Duodenal mucosa (tissue), 2 donors: Measurements from ENCODE around the gene PPOX.

ENCODE experiments used
- H3K27ac ChIP-seq: one replicate; pipeline ENCODE4 v1.7.0; 2013; ENCODE audit warnings: low read depth, low read length
- H3K27me3 ChIP-seq, 2 donors: one replicate each; pipeline ENCODE4 v1.7.0; 2013; ENCODE audit warnings: low read length in 2 of 2, control low read depth in 1 of 2; ENCODE audit not compliant: insufficient read depth in 2 of 2, control insufficient read depth in 1 of 2
- H3K36me3 ChIP-seq, 2 donors: one replicate each; pipeline ENCODE4 v1.7.0; 2013; ENCODE audit warnings: low read length in 2 of 2, control low read depth in 1 of 2; ENCODE audit not compliant: insufficient read depth in 2 of 2, control insufficient read depth in 1 of 2
- H3K4me1 ChIP-seq, 2 donors: one replicate each; pipeline ENCODE4 v1.7.0; 2013; ENCODE audit warnings: low read length in 2 of 2, control low read depth in 1 of 2; ENCODE audit not compliant: insufficient read depth in 2 of 2, control insufficient read depth in 1 of 2
- H3K4me3 ChIP-seq, 2 donors: one replicate each; pipeline ENCODE4 v1.7.0; 2013; ENCODE audit warnings: low read length in 2 of 2, low read depth in 1 of 2
- H3K9ac ChIP-seq, 2 donors: one replicate each; pipeline ENCODE4 v1.7.0; 2013; ENCODE audit warnings: low read length in 2 of 2, low read depth in 1 of 2
- H3K9me3 ChIP-seq, 2 donors: one replicate each; pipeline ENCODE4 v1.7.0; 2013; ENCODE audit warnings: low read length in 2 of 2, control low read depth in 1 of 2; ENCODE audit not compliant: control insufficient read depth in 1 of 2

Gene PPOX

DNA sequence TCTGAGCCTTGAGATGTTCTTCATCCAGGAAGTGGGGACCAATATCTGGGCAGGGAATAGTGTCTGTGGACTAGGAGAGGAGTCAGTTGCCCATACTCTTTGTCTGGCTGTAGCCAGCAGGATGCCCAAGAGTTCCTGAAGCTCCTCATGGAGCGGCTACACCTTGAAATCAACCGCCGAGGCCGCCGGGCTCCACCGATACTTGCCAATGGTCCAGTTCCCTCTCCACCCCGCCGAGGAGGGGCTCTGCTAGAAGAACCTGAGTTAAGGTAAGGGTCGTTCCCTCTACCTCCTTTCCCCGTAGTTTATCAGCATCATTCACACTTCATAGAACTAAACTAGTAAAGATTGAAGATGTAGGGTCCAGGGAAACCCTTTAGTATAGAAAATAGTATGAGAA lies 3.4 kb upstream of the PPOX start:
- peaks cover 30 to 52% of the 10 kb centered on the region in 2 donors for H3K4me1 ChIP-seq
- no peak overlapping the region for H3K4me3 ChIP-seq
- peaks cover 12 to 47% of the 10 kb centered on the region in 2 donors for H3K36me3 ChIP-seq
- H3K27me3 ChIP-seq, result no peaks in the 10 kb centered on the region
- H3K9ac ChIP-seq, result no peak overlapping the region
- H3K9me3 ChIP-seq, result no peaks in the 10 kb centered on the region
- H3K27ac ChIP-seq, result no peak overlapping the region

DNA sequence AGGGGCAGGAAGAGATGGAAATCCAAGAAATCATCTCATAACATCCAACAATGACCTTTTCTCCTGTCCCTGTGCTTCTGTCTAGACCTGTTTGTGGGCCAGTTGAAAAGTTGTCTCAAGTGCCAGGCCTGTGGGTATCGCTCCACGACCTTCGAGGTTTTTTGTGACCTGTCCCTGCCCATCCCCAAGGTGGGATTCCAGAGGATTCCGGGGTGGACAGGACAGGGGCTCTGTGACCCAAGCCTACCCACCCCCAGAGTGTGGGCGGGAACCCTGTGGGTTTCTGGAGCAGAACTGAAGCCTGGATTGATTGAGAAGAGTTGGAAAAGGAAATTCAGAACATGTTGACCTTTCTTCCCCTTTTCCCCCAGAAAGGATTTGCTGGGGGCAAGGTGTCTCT lies 2.4 kb upstream of the PPOX start:
- Histone ChIP-seq H3K27ac (no peak overlapping the region), H3K36me3 (peaks cover 5 to 38% of the 10 kb centered on the region in 2 donors), H3K9ac (no peak overlapping the region), H3K4me3 (no peak overlapping the region), H3K4me1 (peaks cover 27 to 48% of the 10 kb centered on the region in 2 donors), H3K27me3 (no peaks in the 10 kb centered on the region), H3K9me3 (no peaks in the 10 kb centered on the region)

GRCh38 chr1:161164901-161165610 lies 1.2 kb upstream of the PPOX start:
- Histone ChIP-seq H3K4me3 (peak overlapping the region in 1 of 2 donors; percentile 97), H3K9ac (peak overlapping the region; percentile 83 to 89), H3K27ac (peak overlapping the region; percentile 95), H3K4me1 (peaks cover 20 to 40% of the 10 kb centered on the region in 2 donors), H3K9me3 (no peaks in the 10 kb centered on the region), H3K27me3 (no peaks in the 10 kb centered on the region), H3K36me3 (peaks cover 5 to 50% of the 10 kb centered on the region in 2 donors)

- Histone ChIP-seq H3K27me3 (no peaks in the 10 kb centered on the region), H3K36me3 (peaks cover 16 to 61% of the 10 kb centered on the region in 2 donors), H3K27ac (no peak overlapping the region), H3K9me3 (no peaks in the 10 kb centered on the region), H3K4me1 (peaks cover 11 to 22% of the 10 kb centered on the region in 2 donors), H3K4me3 (peak overlapping the region; percentile 97), H3K9ac (peak overlapping the region; percentile 83 to 89)
Measured at GRCh38 chr1:161166669-161167548, 683 bp downstream of the PPOX start.

GRCh38 chr1:161168906-161169305 lies 2.7 kb downstream of the PPOX start:
- Histone ChIP-seq H3K36me3 (peaks cover 27 to 61% of the 10 kb centered on the region in 2 donors), H3K4me1 (peaks cover 11 to 31% of the 10 kb centered on the region in 2 donors), H3K27ac (no peak overlapping the region), H3K9ac (no peak overlapping the region), H3K27me3 (no peaks in the 10 kb centered on the region), H3K4me3 (no peak overlapping the region), H3K9me3 (no peaks in the 10 kb centered on the region)

GRCh38 chr1:161171191-161171590 lies 5.0 kb downstream of the PPOX start:
- H3K27me3 ChIP-seq, result no peaks in the 10 kb centered on the region
- no peak overlapping the region for H3K4me3 ChIP-seq
- H3K9ac ChIP-seq, result no peak overlapping the region
- no peak overlapping the region for H3K27ac ChIP-seq
- peaks cover 33 to 64% of the 10 kb centered on the region in 2 donors for H3K36me3 ChIP-seq
- H3K4me1 ChIP-seq, result peaks cover 13 to 25% of the 10 kb centered on the region in 2 donors
- H3K9me3 ChIP-seq, result no peaks in the 10 kb centered on the region

GRCh38 chr1:161171696-161172095 lies 5.5 kb downstream of the PPOX start:
- no peaks in the 10 kb centered on the region for H3K27me3 ChIP-seq
- no peak overlapping the region for H3K9ac ChIP-seq
- H3K4me3 ChIP-seq, result no peak overlapping the region
- H3K36me3 ChIP-seq, result peaks cover 33 to 64% of the 10 kb centered on the region in 2 donors
- H3K4me1 ChIP-seq, result peaks cover 18 to 29% of the 10 kb centered on the region in 2 donors
- no peaks in the 10 kb centered on the region for H3K9me3 ChIP-seq
- no peak overlapping the region for H3K27ac ChIP-seq

- H3K9ac ChIP-seq, result no peak overlapping the region
- no peaks in the 10 kb centered on the region for H3K9me3 ChIP-seq
- no peak overlapping the region for H3K4me3 ChIP-seq
- peaks cover 33 to 64% of the 10 kb centered on the region in 2 donors for H3K36me3 ChIP-seq
- H3K27me3 ChIP-seq, result no peaks in the 10 kb centered on the region
- H3K4me1 ChIP-seq, result peaks cover 12 to 24% of the 10 kb centered on the region in 2 donors
- H3K27ac ChIP-seq, result no peak overlapping the region
Measured at GRCh38 chr1:161172349-161172748, 6.1 kb downstream of the PPOX start.

- Histone ChIP-seq H3K27ac (no peak overlapping the region), H3K9ac (no peak overlapping the region), H3K36me3 (peaks cover 33 to 64% of the 10 kb centered on the region in 2 donors), H3K4me3 (no peak overlapping the region), H3K27me3 (no peaks in the 10 kb centered on the region), H3K4me1 (peaks cover 15 to 29% of the 10 kb centered on the region in 2 donors), H3K9me3 (no peaks in the 10 kb centered on the region)
Measured at GRCh38 chr1:161172776-161173376, 6.7 kb downstream of the PPOX start.

- Histone ChIP-seq H3K4me1 (peaks cover 20 to 34% of the 10 kb centered on the region in 2 donors), H3K9ac (no peak overlapping the region), H3K27ac (no peak overlapping the region), H3K9me3 (no peaks in the 10 kb centered on the region), H3K36me3 (peaks cover 33 to 64% of the 10 kb centered on the region in 2 donors), H3K27me3 (no peaks in the 10 kb centered on the region), H3K4me3 (no peak overlapping the region)
Measured at GRCh38 chr1:161173711-161174110, 7.5 kb downstream of the PPOX start.
